ENCODE results near the gene TASOR2. TPM values are rescaled to one million over a fixed set of nuclear protein-coding genes. Genes with fewer than 3 reads are reported as not detected.
A peak's percentile ranks its signal among the peaks of the same experiment; 100 is the strongest.

Gene TASOR2
- total and polyA plus RNA-seq, 2 donors from 2014 or later = 3.9 to 58.8 TPM

DNA sequence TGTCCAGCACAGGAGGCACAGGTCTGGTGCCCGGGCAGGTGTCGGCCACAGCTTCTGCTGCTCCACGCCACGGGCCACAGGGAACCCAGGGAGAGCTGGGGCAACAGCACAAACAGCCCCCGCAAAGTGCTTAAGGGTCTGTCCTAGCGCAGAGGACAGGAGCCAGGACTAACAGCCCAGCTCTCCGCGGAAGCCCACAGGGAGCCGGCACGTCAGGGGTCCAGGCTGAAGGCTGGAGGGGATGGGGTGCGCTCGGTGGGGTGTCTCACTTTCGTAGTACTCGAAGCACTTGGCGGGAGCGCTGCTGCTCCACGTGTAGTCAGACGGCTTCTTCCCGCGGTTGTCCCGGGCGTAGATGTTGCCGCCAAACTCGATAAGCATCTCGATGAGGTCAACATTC is 43.1 kb upstream of the TASOR2 start:
- Histone ChIP-seq H3K27ac (ENCODE audit: low read depth in 2 of 2, low read length in 2 of 2) (no peak overlapping the region), H3K4me1 (ENCODE audit: control insufficient read depth in 2 of 3, insufficient read depth in 2 of 3, low read depth in 1 of 3, low read length in 3 of 3) (peaks cover 0 to 19% (median 8%) of the 10 kb centered on the region in 3 donors), H3K9ac (ENCODE audit: low read length in 3 of 3) (no peak overlapping the region), H3K9me3 (ENCODE audit: control insufficient read depth in 2 of 3, insufficient read depth in 1 of 3, low read length in 3 of 3) (no peaks in the 10 kb centered on the region), H3K4me3 (ENCODE audit: low read length in 3 of 3) (no peak overlapping the region), H3K27me3 (ENCODE audit: control insufficient read depth, insufficient read depth, low read length) (no peaks in the 10 kb centered on the region), H3K36me3 (ENCODE audit: control insufficient read depth in 2 of 3, insufficient read depth in 3 of 3, low read length in 3 of 3) (peaks cover 0 to 48% (median 23%) of the 10 kb centered on the region in 3 donors)
- intact Hi-C loops (cut with DNase I) = no loop called here
- DNase-seq (peak in 1 of 5 donors; percentile 57), FAIRE-seq (no peak)
- no peak for TF ChIP-seq CTCF (IDR thresholded peaks at IDR 0.05; ENCODE audit: borderline replicate concordance, extremely low read depth, insufficient read depth)

DNA sequence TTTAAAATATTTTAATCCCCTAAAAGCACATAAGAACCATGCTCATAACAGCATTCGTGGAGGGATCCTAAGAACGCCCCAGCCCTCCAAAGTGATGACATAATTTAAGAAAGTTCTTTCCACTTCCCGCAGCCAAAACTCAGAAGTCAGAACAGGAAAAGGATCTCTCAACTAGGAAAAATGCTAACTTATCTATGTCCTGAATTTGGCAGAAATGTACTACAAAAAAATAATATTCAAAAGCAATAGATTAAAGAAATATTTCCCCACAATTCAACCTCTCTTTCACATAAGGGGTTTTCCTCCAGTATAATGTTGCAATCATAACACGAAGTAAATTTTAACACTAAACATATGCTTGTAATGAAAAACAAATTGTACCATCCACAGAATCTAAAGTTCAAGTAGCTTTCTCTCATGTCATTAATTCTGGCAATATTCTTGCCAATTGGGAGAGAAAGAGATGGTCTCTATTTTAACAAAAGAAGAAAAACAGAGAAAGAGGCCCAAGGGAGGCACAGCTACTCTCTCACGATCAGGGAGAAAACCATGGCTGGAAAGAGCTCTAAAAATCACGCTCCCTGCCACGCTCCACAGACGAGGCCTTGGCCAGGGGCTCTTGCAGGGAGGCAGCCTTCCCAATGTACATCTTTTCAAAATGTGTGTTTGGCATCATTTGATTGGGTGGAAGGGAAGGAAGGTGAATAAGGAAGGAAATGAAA is 41.1 kb upstream of the TASOR2 start:
- Histone ChIP-seq H3K9ac (ENCODE audit: low read length in 3 of 3) (no peak overlapping the region), H3K9me3 (ENCODE audit: control insufficient read depth in 2 of 3, insufficient read depth in 1 of 3, low read length in 3 of 3) (no peaks in the 10 kb centered on the region), H3K4me3 (ENCODE audit: low read length in 3 of 3) (no peak overlapping the region), H3K27ac (ENCODE audit: low read depth in 2 of 2, low read length in 2 of 2) (no peak overlapping the region), H3K4me1 (ENCODE audit: control insufficient read depth in 2 of 3, insufficient read depth in 2 of 3, low read depth in 1 of 3, low read length in 3 of 3) (peaks cover 0 to 21% (median 8%) of the 10 kb centered on the region in 3 donors), H3K36me3 (ENCODE audit: control insufficient read depth in 2 of 3, insufficient read depth in 3 of 3, low read length in 3 of 3) (peaks cover 0 to 58% (median 22%) of the 10 kb centered on the region in 3 donors), H3K27me3 (ENCODE audit: control insufficient read depth, insufficient read depth, low read length) (no peaks in the 10 kb centered on the region)
- DNase-seq = peak in 1 of 5 donors; percentile 26
- TF ChIP-seq CTCF (IDR thresholded peaks at IDR 0.05; ENCODE audit: borderline replicate concordance, extremely low read depth, insufficient read depth) = no peak
- FAIRE-seq = no peak
- intact Hi-C loops (cut with DNase I) = no loop called here

DNA sequence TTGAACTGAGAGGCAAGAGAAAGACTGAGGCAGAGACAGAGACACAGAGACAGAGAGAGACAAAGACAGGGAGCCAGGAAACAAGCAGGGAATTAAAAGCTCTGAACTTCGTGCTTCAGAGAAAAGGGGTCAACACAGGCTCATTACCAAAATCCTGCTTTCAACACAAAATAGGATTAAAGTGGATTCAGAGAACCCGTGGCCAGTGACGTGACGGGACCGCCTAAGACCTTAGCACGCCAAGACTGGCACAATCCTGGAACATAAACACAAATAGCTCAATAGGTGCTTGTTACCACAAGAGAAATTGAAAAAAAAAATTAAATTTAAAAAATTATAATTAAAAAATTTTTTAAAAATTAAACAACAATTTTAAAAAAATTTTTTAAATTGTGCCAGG is 39.7 kb upstream of the TASOR2 start:
- TF ChIP-seq CTCF (IDR thresholded peaks at IDR 0.05; ENCODE audit: borderline replicate concordance, extremely low read depth, insufficient read depth) = no peak
- no peak overlapping the region for H3K4me3 ChIP-seq (ENCODE audit: low read length in 3 of 3)
- DNase-seq = peak in 1 of 5 donors; percentile 35
- intact Hi-C loops (cut with DNase I) = no loop called here
- H3K27ac ChIP-seq (ENCODE audit: low read depth in 2 of 2, low read length in 2 of 2) = peak overlapping the region; percentile 43 to 44
- H3K9me3 ChIP-seq (ENCODE audit: control insufficient read depth in 2 of 3, insufficient read depth in 1 of 3, low read length in 3 of 3) = no peaks in the 10 kb centered on the region
- H3K27me3 ChIP-seq (ENCODE audit: control insufficient read depth, insufficient read depth, low read length) = no peaks in the 10 kb centered on the region
- no peak for FAIRE-seq
- H3K4me1 ChIP-seq (ENCODE audit: control insufficient read depth in 2 of 3, insufficient read depth in 2 of 3, low read depth in 1 of 3, low read length in 3 of 3) = peaks cover 0 to 21% (median 8%) of the 10 kb centered on the region in 3 donors
- H3K36me3 ChIP-seq (ENCODE audit: control insufficient read depth in 2 of 3, insufficient read depth in 3 of 3, low read length in 3 of 3) = peaks cover 0 to 50% (median 15%) of the 10 kb centered on the region in 3 donors
- no peak overlapping the region for H3K9ac ChIP-seq (ENCODE audit: low read length in 3 of 3)

Data from kidney (tissue), 14 donors.